ENCODE results near the gene FERMT1. TPM values are rescaled to one million over a fixed set of nuclear protein-coding genes. Genes with fewer than 3 reads are reported as not detected.

FERMT1 gene
- total and polyA plus RNA-seq, 2 experiments from 2014 or later = 16.2 to 18.3 TPM

GRCh38 chr20:6135347-6135746 is 12.5 kb upstream of the FERMT1 start:
- TF ChIP-seq NANOG (IDR thresholded peaks at IDR 0.05; ENCODE audit: borderline replicate concordance) = no peak
- no peak for TF ChIP-seq ZNF331 (CRISPR knock-in tag; IDR thresholded peaks at IDR 0.05; ENCODE audit: low read depth)
- TF ChIP-seq STAT1 (IDR thresholded peaks at IDR 0.05; ENCODE audit: unreplicated experiment) = no peak
- TF ChIP-seq ETS1 (IDR thresholded peaks at IDR 0.05) = no peak
- no peak for TF ChIP-seq EZH2 (IDR thresholded peaks at IDR 0.05; ENCODE audit: low read depth, unreplicated experiment)
- ATAC-seq = no peak
- Mint-ChIP-seq H3K4me1 (no peaks in the 10 kb centered on the region), H3K4me3 (no peak overlapping the region), H3K9me3 (peaks cover 3% of the 10 kb centered on the region; the same call in 1 of the 3 replicates), H3K27ac (no peak overlapping the region), H3K36me3 (ENCODE audit: low read depth) (no peaks in the 10 kb centered on the region), H3K27me3 (ENCODE audit: insufficient read depth, low read depth, poor library complexity) (no peaks in the 10 kb centered on the region)
- Histone ChIP-seq H2AFZ (peak overlapping the region; percentile 28; the same call in 1 of the 2 replicates), H3K79me2 (replicated peaks; ENCODE audit: insufficient read depth) (no peaks in the 10 kb centered on the region), H3F3A (replicated peaks; ENCODE audit: low read depth) (no peaks in the 10 kb centered on the region), H3K4me2 (no peak overlapping the region), H3K36me3 (ENCODE audit: insufficient read depth) (no peaks in the 10 kb centered on the region), H4K20me1 (replicated peaks; ENCODE audit: insufficient read depth) (no peaks in the 10 kb centered on the region), H3K4me1 (ENCODE audit: insufficient read depth) (no peaks in the 10 kb centered on the region), H3K27me3 (ENCODE audit: insufficient read depth) (no peaks in the 10 kb centered on the region), H3K4me3 (no peak overlapping the region), H3K27ac (ENCODE audit: low read depth) (no peak overlapping the region), H3K9me2 (ENCODE audit: insufficient read depth) (no peaks in the 10 kb centered on the region)
- no peak for DNase-seq (ENCODE audit: low spot score)

GRCh38 chr20:6134592-6134991 is 11.8 kb upstream of the FERMT1 start:
- ATAC-seq = no peak
- Mint-ChIP-seq H3K27me3 (ENCODE audit: insufficient read depth, low read depth, poor library complexity) (no peaks in the 10 kb centered on the region), H3K9me3 (peaks cover 3% of the 10 kb centered on the region; the same call in 1 of the 3 replicates), H3K4me1 (no peaks in the 10 kb centered on the region), H3K36me3 (ENCODE audit: low read depth) (no peaks in the 10 kb centered on the region), H3K27ac (no peak overlapping the region), H3K4me3 (no peak overlapping the region)
- H3K79me2 ChIP-seq (replicated peaks; ENCODE audit: insufficient read depth) = no peaks in the 10 kb centered on the region
- TF ChIP-seq ZNF331 (CRISPR knock-in tag; IDR thresholded peaks at IDR 0.05; ENCODE audit: low read depth) (no peak), STAT1 (IDR thresholded peaks at IDR 0.05; ENCODE audit: unreplicated experiment) (no peak), EZH2 (IDR thresholded peaks at IDR 0.05; ENCODE audit: low read depth, unreplicated experiment) (no peak), EZH2phosphoT487 (IDR thresholded peaks at IDR 0.05; ENCODE audit: unreplicated experiment) (no peak), REST (IDR thresholded peaks at IDR 0.05; ENCODE audit: unreplicated experiment) (no peak), JUNB (IDR thresholded peaks at IDR 0.05; ENCODE audit: unreplicated experiment) (no peak), NANOG (IDR thresholded peaks at IDR 0.05; ENCODE audit: borderline replicate concordance) (no peak), ZNF114 (CRISPR knock-in tag; IDR thresholded peaks at IDR 0.05) (no peak)
- H3F3A ChIP-seq (replicated peaks; ENCODE audit: low read depth) = no peaks in the 10 kb centered on the region
- no peak overlapping the region for H3K27ac ChIP-seq (ENCODE audit: low read depth)
- no peaks in the 10 kb centered on the region for H4K20me1 ChIP-seq (replicated peaks; ENCODE audit: insufficient read depth)
- no peaks in the 10 kb centered on the region for H3K4me1 ChIP-seq (ENCODE audit: insufficient read depth)
- no peaks in the 10 kb centered on the region for H3K27me3 ChIP-seq (ENCODE audit: insufficient read depth)
- no peak for DNase-seq (ENCODE audit: low spot score)
- no peak overlapping the region for H3K4me2 ChIP-seq
- H3K36me3 ChIP-seq (ENCODE audit: insufficient read depth) = no peaks in the 10 kb centered on the region
- no peaks in the 10 kb centered on the region for H3K9me2 ChIP-seq (ENCODE audit: insufficient read depth)
- H2AFZ ChIP-seq = peak overlapping the region; percentile 28; the same call in 1 of the 2 replicates
- H3K4me3 ChIP-seq = no peak overlapping the region

All from GM23338 (cell line).